Measurements from ENCODE around the gene PRKCB. TPM values are rescaled to one million over a fixed set of nuclear protein-coding genes. Genes with fewer than 3 reads are reported as not detected.

Gene PRKCB
- polyA plus RNA-seq, 1 donor from 2014 or later, result 27.6 TPM

DNA sequence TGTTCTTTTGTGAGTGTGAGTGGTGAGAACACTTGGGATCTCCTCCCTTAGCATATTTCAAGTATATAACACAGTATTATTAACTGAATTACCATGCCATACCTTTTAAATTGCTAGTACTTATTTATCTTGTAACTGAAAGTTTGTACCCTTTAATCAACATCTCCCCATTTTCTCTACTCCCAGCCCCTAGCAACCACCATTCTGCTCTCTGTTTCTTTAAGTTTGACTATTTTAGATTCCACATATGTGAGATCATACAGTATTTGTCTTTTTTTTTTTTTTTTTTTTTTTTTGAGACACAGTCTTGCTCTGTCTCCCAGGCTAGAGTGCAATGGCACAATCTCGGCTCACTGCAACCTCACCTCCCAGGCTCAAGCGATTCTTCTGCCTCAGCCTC is 302.8 kb downstream of the PRKCB start:
- Histone ChIP-seq H2AFZ (ENCODE audit: low read depth, low read length) (no peak overlapping the region), H3K9me3 (ENCODE audit: low read length) (no peaks in the 10 kb centered on the region), H3K4me3 (ENCODE audit: low read length) (no peak overlapping the region), H3K9me2 (ENCODE audit: insufficient read depth, low read length) (no peaks in the 10 kb centered on the region), H3K9ac (ENCODE audit: low read length) (no peak overlapping the region), H3K4me2 (ENCODE audit: low read length) (no peak overlapping the region), H3K27ac (ENCODE audit: low read length) (no peak overlapping the region), H3F3A (ENCODE audit: insufficient read depth, low read length, poor library complexity, severe bottlenecking) (no peaks in the 10 kb centered on the region), H3K27me3 (ENCODE audit: insufficient read depth, low read depth, low read length) (no peaks in the 10 kb centered on the region), H4K20me1 (ENCODE audit: insufficient read depth) (no peaks in the 10 kb centered on the region), H3K79me2 (replicated peaks; ENCODE audit: insufficient read depth, low read length) (no peaks in the 10 kb centered on the region), H3K36me3 (ENCODE audit: insufficient read depth, low read length) (no peaks in the 10 kb centered on the region)
- no peak for TF ChIP-seq SMC3 (conservative IDR thresholded peaks at IDR 0.05; ENCODE audit: poor library complexity)
- no peak for TF ChIP-seq POLR2AphosphoS5 (IDR thresholded peaks at IDR 0.05)
- TF ChIP-seq MXI1 (conservative IDR thresholded peaks at IDR 0.05; ENCODE audit: poor library complexity, severe bottlenecking), result no peak

DNA sequence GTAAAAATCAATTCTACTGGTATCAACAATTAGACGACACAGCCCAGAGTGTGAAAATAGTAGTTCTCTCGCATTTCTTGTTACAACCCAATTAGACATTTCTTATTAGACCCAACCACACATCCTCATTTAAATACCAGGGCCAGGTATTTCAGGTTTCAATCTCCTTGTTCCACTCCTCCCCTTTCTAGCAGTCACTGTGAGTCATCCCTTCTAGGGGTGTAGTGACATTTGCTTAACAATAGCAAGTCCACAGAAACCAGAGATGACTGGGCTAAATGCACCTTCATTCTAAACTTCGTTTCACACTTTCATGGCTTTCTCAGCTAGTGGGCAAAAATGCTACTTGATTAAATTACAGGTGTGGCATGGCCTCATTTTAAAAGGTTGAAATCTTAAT is 303.5 kb downstream of the PRKCB start:
- no peaks in the 10 kb centered on the region for H3K79me2 ChIP-seq (replicated peaks; ENCODE audit: insufficient read depth, low read length)
- no peak overlapping the region for H3K9ac ChIP-seq (ENCODE audit: low read length)
- TF ChIP-seq RAD21 (conservative IDR thresholded peaks at IDR 0.05), result no peak
- TF ChIP-seq REST (IDR thresholded peaks at IDR 0.05; ENCODE audit: borderline replicate concordance), result no peak
- no peaks in the 10 kb centered on the region for H3K27me3 ChIP-seq (ENCODE audit: insufficient read depth, low read depth, low read length)
- no peaks in the 10 kb centered on the region for H3K36me3 ChIP-seq (ENCODE audit: insufficient read depth, low read length)
- no peak overlapping the region for H3K4me2 ChIP-seq (ENCODE audit: low read length)
- no peaks in the 10 kb centered on the region for H3K9me2 ChIP-seq (ENCODE audit: insufficient read depth, low read length)
- no peak overlapping the region for H3K4me3 ChIP-seq (ENCODE audit: low read length)
- H3K27ac ChIP-seq (ENCODE audit: low read length), result no peak overlapping the region
- H2AFZ ChIP-seq (ENCODE audit: low read depth, low read length), result no peak overlapping the region
- H3K9me3 ChIP-seq (ENCODE audit: low read length), result no peaks in the 10 kb centered on the region
- H4K20me1 ChIP-seq (ENCODE audit: insufficient read depth), result no peaks in the 10 kb centered on the region
- no peaks in the 10 kb centered on the region for H3F3A ChIP-seq (ENCODE audit: insufficient read depth, low read length, poor library complexity, severe bottlenecking)

- H3K36me3 ChIP-seq (ENCODE audit: insufficient read depth, low read length), result no peaks in the 10 kb centered on the region
- no peak overlapping the region for H3K9ac ChIP-seq (ENCODE audit: low read length)
- H3K9me3 ChIP-seq (ENCODE audit: low read length), result no peaks in the 10 kb centered on the region
- TF ChIP-seq MXI1 (conservative IDR thresholded peaks at IDR 0.05; ENCODE audit: poor library complexity, severe bottlenecking), result no peak
- TF ChIP-seq EP300 (conservative IDR thresholded peaks at IDR 0.05; ENCODE audit: poor library complexity, severe bottlenecking), result no peak
- no peak for TF ChIP-seq REST (IDR thresholded peaks at IDR 0.05; ENCODE audit: borderline replicate concordance)
- no peaks in the 10 kb centered on the region for H3K27me3 ChIP-seq (ENCODE audit: insufficient read depth, low read depth, low read length)
- H3K79me2 ChIP-seq (replicated peaks; ENCODE audit: insufficient read depth, low read length), result no peaks in the 10 kb centered on the region
- H4K20me1 ChIP-seq (ENCODE audit: insufficient read depth), result no peaks in the 10 kb centered on the region
- no peak overlapping the region for H3K4me3 ChIP-seq (ENCODE audit: low read length)
- no peaks in the 10 kb centered on the region for H3K9me2 ChIP-seq (ENCODE audit: insufficient read depth, low read length)
- no peak overlapping the region for H2AFZ ChIP-seq (ENCODE audit: low read depth, low read length)
- H3K27ac ChIP-seq (ENCODE audit: low read length), result no peak overlapping the region
- no peak overlapping the region for H3K4me2 ChIP-seq (ENCODE audit: low read length)
- no peaks in the 10 kb centered on the region for H3F3A ChIP-seq (ENCODE audit: insufficient read depth, low read length, poor library complexity, severe bottlenecking)
Measured at GRCh38 chr16:24140730-24141129, 304.9 kb downstream of the PRKCB start.

Measured in neural cell (in vitro differentiated cells).